Right atrium auricular region (tissue), 2 donors: ENCODE data around the gene CHST14. TPM values are rescaled to one million over a fixed set of nuclear protein-coding genes. Genes with fewer than 3 reads are reported as not detected.

Source experiments
- DNase-seq: peaks from one replicate; pipeline ENCODE4 v3.0.0-alpha.2; 2019; ENCODE audit warnings: low spot score
- H3K27ac ChIP-seq, 2 donors: fragments of 200-600 bp; sonication (generic); 1 replicate in 1 of 2; 2 replicates in 1 of 2; pipeline ENCODE4 v1.5.1; 2016 to 2019
- H3K27me3 ChIP-seq, 2 donors: fragments of 200-600 bp; sonication (generic); one replicate each; pipeline versions ENCODE4 v1.5.1 to v1.6.0; 2017 to 2019
- H3K36me3 ChIP-seq: fragments of 200-600 bp; sonication (generic); one replicate; pipeline ENCODE4 v1.5.1; 2016
- H3K4me1 ChIP-seq, 2 donors: fragments of 200-600 bp; sonication (generic); one replicate each; pipeline versions ENCODE4 v1.5.1 to v1.6.0; 2017 to 2019
- H3K4me3 ChIP-seq, 2 donors: fragments of 200-600 bp; sonication (generic); 1 replicate in 1 of 2; 2 replicates in 1 of 2; pipeline ENCODE4 v1.5.1; 2017 to 2019; ENCODE audit warnings: mild to moderate bottlenecking in 1 of 2, moderate library complexity in 1 of 2
- H3K9me3 ChIP-seq, 2 donors: fragments of 200-600 bp; sonication (generic); one replicate each; pipeline ENCODE4 v1.5.1; 2019
- CTCF ChIP-seq, 2 donors: fragments of 200-600 bp; sonication (generic); IDR thresholded peaks; one replicate each; pipeline ENCODE4 v1.5.1; 2019; ENCODE audit warnings: antibody characterized with exemption in 2 of 2
- total RNA-seq, 2 donors: library from RNA; depleted of rRNA; stranded (reverse); fragments of >200 nt; gene quantifications; one replicate each; pipeline ENCODE4 v1.1.0, GENCODE V29; 2016

CHST14 gene
- total RNA-seq, 2 donors from 2014 or later: 13.2 to 14.2 TPM

- Histone ChIP-seq H3K4me1 (no peaks in the 10 kb centered on the region), H3K4me3 (no peak overlapping the region), H3K36me3 (no peaks in the 10 kb centered on the region), H3K27me3 (no peaks in the 10 kb centered on the region), H3K27ac (no peak overlapping the region), H3K9me3 (no peaks in the 10 kb centered on the region)
- DNase-seq: no peak
- no peak for TF ChIP-seq CTCF (IDR thresholded peaks at IDR 0.05)
Observed at GRCh38 chr15:40428185-40428584, 42.6 kb upstream of the CHST14 start.

GRCh38 chr15:40429068-40429710 lies 41.6 kb upstream of the CHST14 start:
- no peaks in the 10 kb centered on the region for H3K9me3 ChIP-seq
- no peaks in the 10 kb centered on the region for H3K36me3 ChIP-seq
- no peaks in the 10 kb centered on the region for H3K4me1 ChIP-seq
- no peak for DNase-seq
- no peak overlapping the region for H3K4me3 ChIP-seq
- H3K27ac ChIP-seq: no peak overlapping the region
- no peak for TF ChIP-seq CTCF (IDR thresholded peaks at IDR 0.05)
- H3K27me3 ChIP-seq: no peaks in the 10 kb centered on the region

GRCh38 chr15:40430271-40430805 lies 40.4 kb upstream of the CHST14 start:
- H3K4me3 ChIP-seq: no peak overlapping the region
- H3K36me3 ChIP-seq: no peaks in the 10 kb centered on the region
- DNase-seq: no peak
- no peak for TF ChIP-seq CTCF (IDR thresholded peaks at IDR 0.05)
- H3K9me3 ChIP-seq: no peaks in the 10 kb centered on the region
- no peaks in the 10 kb centered on the region for H3K27me3 ChIP-seq
- H3K27ac ChIP-seq: no peak overlapping the region
- H3K4me1 ChIP-seq: no peaks in the 10 kb centered on the region

GRCh38 chr15:40435023-40435709 lies 35.6 kb upstream of the CHST14 start:
- no peaks in the 10 kb centered on the region for H3K9me3 ChIP-seq
- H3K4me1 ChIP-seq: peaks cover 0 to 38% of the 10 kb centered on the region in 2 donors
- H3K27ac ChIP-seq: no peak overlapping the region
- DNase-seq: no peak
- TF ChIP-seq CTCF (IDR thresholded peaks at IDR 0.05): no peak
- H3K36me3 ChIP-seq: no peaks in the 10 kb centered on the region
- no peak overlapping the region for H3K4me3 ChIP-seq
- no peaks in the 10 kb centered on the region for H3K27me3 ChIP-seq

GRCh38 chr15:40435710-40436089 lies 35.1 kb upstream of the CHST14 start:
- Histone ChIP-seq H3K36me3 (no peaks in the 10 kb centered on the region), H3K4me1 (peaks cover 0 to 42% of the 10 kb centered on the region in 2 donors), H3K27me3 (no peaks in the 10 kb centered on the region), H3K4me3 (peak overlapping the region; percentile 22 to 54), H3K9me3 (no peaks in the 10 kb centered on the region), H3K27ac (peak overlapping the region in 1 of 2 donors; percentile 7)
- no peak for TF ChIP-seq CTCF (IDR thresholded peaks at IDR 0.05)
- DNase-seq: no peak
